ENCODE data around the gene AIPL1. TPM values are rescaled to one million over a fixed set of nuclear protein-coding genes. Genes with fewer than 3 reads are reported as not detected.

Gene AIPL1
- total RNA-seq, 2 donors from 2014 or later: not detected

- ATAC-seq (ENCODE audit: insufficient number of reproducible peaks, low FRiP score, low read depth) (no peak), DNase-seq (ENCODE audit: low spot score) (no peak)
- Histone ChIP-seq H3K27ac (no peak overlapping the region), H3K4me3 (no peak overlapping the region), H3K36me3 (no peaks in the 10 kb centered on the region), H3K9me3 (peaks cover 3% of the 10 kb centered on the region), H3K27me3 (replicated peaks; ENCODE audit: insufficient read depth) (no peaks in the 10 kb centered on the region), H3K4me1 (ENCODE audit: control insufficient read depth in 1 of 2, low read depth in 2 of 2) (no peaks in the 10 kb centered on the region)
- TF ChIP-seq, protein P1, sequence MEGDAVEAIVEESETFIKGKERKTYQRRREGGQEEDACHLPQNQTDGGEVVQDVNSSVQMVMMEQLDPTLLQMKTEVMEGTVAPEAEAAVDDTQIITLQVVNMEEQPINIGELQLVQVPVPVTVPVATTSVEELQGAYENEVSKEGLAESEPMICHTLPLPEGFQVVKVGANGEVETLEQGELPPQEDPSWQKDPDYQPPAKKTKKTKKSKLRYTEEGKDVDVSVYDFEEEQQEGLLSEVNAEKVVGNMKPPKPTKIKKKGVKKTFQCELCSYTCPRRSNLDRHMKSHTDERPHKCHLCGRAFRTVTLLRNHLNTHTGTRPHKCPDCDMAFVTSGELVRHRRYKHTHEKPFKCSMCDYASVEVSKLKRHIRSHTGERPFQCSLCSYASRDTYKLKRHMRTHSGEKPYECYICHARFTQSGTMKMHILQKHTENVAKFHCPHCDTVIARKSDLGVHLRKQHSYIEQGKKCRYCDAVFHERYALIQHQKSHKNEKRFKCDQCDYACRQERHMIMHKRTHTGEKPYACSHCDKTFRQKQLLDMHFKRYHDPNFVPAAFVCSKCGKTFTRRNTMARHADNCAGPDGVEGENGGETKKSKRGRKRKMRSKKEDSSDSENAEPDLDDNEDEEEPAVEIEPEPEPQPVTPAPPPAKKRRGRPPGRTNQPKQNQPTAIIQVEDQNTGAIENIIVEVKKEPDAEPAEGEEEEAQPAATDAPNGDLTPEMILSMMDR (IDR thresholded peaks at IDR 0.05): no peak
Measured at GRCh38 chr17:6430769-6431168, 4.2 kb downstream of the AIPL1 start.

DNA sequence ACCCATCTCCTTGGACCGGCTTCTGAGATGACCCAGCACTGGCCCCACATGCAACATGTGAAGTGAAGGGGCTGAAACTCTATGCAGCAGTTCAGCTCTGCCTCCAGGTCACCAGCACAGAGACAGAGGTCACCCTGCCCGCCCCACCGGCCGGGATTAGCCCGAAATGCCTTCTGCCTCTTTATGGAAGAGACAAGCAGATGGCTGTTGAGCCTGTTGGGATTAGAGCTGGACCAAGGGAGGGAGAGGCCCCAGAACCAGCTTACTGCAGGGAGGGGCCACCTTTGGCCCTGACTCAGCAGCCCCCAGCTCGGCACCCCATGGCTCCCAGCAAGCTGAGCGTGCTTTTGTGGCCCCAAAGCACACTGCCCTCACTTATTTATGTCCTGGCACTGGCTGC is 5.7 kb downstream of the AIPL1 start:
- DNase-seq (ENCODE audit: low spot score) (no peak), ATAC-seq (ENCODE audit: insufficient number of reproducible peaks, low FRiP score, low read depth) (no peak)
- Histone ChIP-seq H3K36me3 (no peaks in the 10 kb centered on the region), H3K9me3 (peaks cover 3% of the 10 kb centered on the region), H3K4me1 (ENCODE audit: control insufficient read depth in 1 of 2, low read depth in 2 of 2) (no peaks in the 10 kb centered on the region), H3K27me3 (replicated peaks; ENCODE audit: insufficient read depth) (no peaks in the 10 kb centered on the region), H3K27ac (no peak overlapping the region), H3K4me3 (no peak overlapping the region)
- TF ChIP-seq, protein P1 (IDR thresholded peaks at IDR 0.05): no peak

GRCh38 chr17:6428207-6428965 is 6.5 kb downstream of the AIPL1 start:
- Histone ChIP-seq H3K27ac (no peak overlapping the region), H3K9me3 (peaks cover 3% of the 10 kb centered on the region), H3K27me3 (replicated peaks; ENCODE audit: insufficient read depth) (no peaks in the 10 kb centered on the region), H3K4me3 (no peak overlapping the region), H3K4me1 (ENCODE audit: control insufficient read depth in 1 of 2, low read depth in 2 of 2) (no peaks in the 10 kb centered on the region), H3K36me3 (no peaks in the 10 kb centered on the region)
- no peak for DNase-seq (ENCODE audit: low spot score)
- no peak for ATAC-seq (ENCODE audit: insufficient number of reproducible peaks, low FRiP score, low read depth)
- TF ChIP-seq, protein P1 (IDR thresholded peaks at IDR 0.05): no peak

DNA sequence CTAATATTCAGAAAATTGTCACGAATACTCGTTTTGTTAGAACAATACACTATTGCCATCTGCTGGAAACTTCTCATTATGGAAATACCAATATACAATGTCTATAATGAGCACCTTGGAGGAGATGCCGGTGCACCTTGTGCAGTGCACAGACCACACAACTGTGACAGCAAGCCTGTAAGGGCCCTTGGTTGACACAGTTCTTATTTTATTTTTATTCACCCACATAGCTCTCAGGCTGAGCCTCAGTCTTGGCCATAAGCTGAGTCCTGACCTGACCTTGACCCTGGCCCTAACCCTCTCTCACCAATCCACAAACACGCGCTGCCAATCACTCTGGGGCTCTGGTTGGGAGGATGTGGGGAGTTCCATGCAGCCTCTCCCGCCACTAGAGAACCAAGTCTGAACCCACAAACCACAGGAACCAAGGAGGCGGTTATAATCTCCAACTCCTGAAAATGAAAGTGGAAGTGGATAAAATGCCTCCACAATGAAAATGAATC is 7.6 kb downstream of the AIPL1 start:
- DNase-seq (ENCODE audit: low spot score) (no peak), ATAC-seq (ENCODE audit: insufficient number of reproducible peaks, low FRiP score, low read depth) (no peak)
- H3K4me3 ChIP-seq: peak overlapping the region; percentile 29
- H3K27me3 ChIP-seq (replicated peaks; ENCODE audit: insufficient read depth): no peaks in the 10 kb centered on the region
- no peaks in the 10 kb centered on the region for H3K36me3 ChIP-seq
- H3K27ac ChIP-seq: no peak overlapping the region
- H3K9me3 ChIP-seq: peaks cover 3% of the 10 kb centered on the region
- TF ChIP-seq, protein P1 (IDR thresholded peaks at IDR 0.05): no peak
- H3K4me1 ChIP-seq (ENCODE audit: control insufficient read depth in 1 of 2, low read depth in 2 of 2): no peaks in the 10 kb centered on the region

DNA sequence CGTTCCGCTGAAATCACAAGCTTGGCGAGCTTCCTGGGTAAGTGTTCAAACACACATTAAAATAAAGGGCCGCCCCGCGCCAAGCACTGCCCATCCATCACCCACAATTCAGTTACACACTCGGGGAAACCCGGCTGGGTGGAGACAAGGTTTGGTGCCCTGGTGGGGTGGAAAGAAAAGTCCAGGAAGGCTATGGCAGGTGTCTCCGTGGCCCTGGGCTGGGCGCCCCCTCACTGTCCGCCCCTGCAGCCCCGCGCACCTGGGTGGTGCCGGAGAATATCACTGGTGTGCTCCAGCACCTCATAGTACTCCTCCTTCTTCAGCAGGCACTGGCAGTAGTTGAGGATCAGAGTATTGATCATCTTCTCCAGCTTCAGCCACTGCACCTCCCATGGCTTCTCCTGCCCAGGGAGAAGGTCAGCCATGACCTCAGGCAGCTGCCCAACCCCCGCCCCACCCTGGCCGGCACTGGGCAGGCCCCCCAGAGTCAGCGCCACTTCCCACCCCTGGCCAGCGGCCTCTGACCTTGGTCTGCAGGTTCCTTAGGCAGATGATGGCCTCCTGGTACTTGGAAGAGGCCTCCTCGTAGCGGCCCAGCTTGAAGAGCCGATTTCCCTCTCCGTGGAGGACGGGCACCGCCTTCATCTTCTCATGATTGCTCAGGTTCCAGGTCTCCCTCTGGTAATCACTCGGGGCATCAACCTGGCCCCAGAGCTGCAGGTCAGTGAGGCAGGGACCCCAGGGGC is 8.4 kb downstream of the AIPL1 start:
- Histone ChIP-seq H3K4me3 (no peak overlapping the region), H3K27me3 (replicated peaks; ENCODE audit: insufficient read depth) (no peaks in the 10 kb centered on the region), H3K36me3 (no peaks in the 10 kb centered on the region), H3K27ac (no peak overlapping the region), H3K9me3 (peaks cover 3% of the 10 kb centered on the region), H3K4me1 (ENCODE audit: control insufficient read depth in 1 of 2, low read depth in 2 of 2) (no peaks in the 10 kb centered on the region)
- no peak for ATAC-seq (ENCODE audit: insufficient number of reproducible peaks, low FRiP score, low read depth)
- no peak for DNase-seq (ENCODE audit: low spot score)
- TF ChIP-seq, protein P1 (IDR thresholded peaks at IDR 0.05): no peak

All from thoracic aorta (tissue), 2 donors.